HEK293 (cell line): ENCODE measurements around the gene MALRD1.

ENCODE experiments used
- KLF8 ChIP-seq: fragments of 450-650 bp; formaldehyde crosslinking; IDR thresholded peaks from 2 replicates; pipeline ENCODE4 v1.5.1; 2016; ENCODE audit warnings: missing biosample characterization, missing genetic modification characterization
- TCF7L2 ChIP-seq: IDR thresholded peaks from 2 replicates; pipeline ENCODE4 v1.6.1; 2011; ENCODE audit warnings: low read depth, mild to moderate bottlenecking, inconsistent platforms, low read length, moderate library complexity, borderline replicate concordance
- ZEB2 ChIP-seq: fragments of 450-650 bp; formaldehyde crosslinking; IDR thresholded peaks from 2 replicates; pipeline ENCODE4 v1.5.1; 2016; ENCODE audit warnings: missing biosample characterization, missing genetic modification characterization
- ZNF707 ChIP-seq: fragments of 450-650 bp; formaldehyde crosslinking; IDR thresholded peaks from 2 replicates; pipeline ENCODE4 v1.5.1; 2016; ENCODE audit warnings: missing biosample characterization, missing genetic modification characterization
- ZNF747 ChIP-seq: fragments of 450-650 bp; formaldehyde crosslinking; IDR thresholded peaks from 2 replicates; pipeline ENCODE4 v1.5.1; 2016; ENCODE audit warnings: missing biosample characterization, missing genetic modification characterization
- ZSCAN16 ChIP-seq: fragments of 450-650 bp; formaldehyde crosslinking; IDR thresholded peaks from 2 replicates; pipeline ENCODE4 v1.5.1; 2016; ENCODE audit warnings: missing biosample characterization, missing genetic modification characterization
- TF ChIP-seq, protein P1 (sequence below): fragments of 450-650 bp; formaldehyde crosslinking; IDR thresholded peaks from 2 replicates; pipeline ENCODE4 v1.5.1; 2016; ENCODE audit warnings: missing biosample characterization, missing genetic modification characterization
- TF ChIP-seq, protein P2 (sequence below): fragments of 450-650 bp; formaldehyde crosslinking; IDR thresholded peaks from 2 replicates; pipeline ENCODE4 v1.5.1; 2016; ENCODE audit warnings: missing biosample characterization, missing genetic modification characterization
- TF ChIP-seq, protein P3 (sequence below): fragments of 450-650 bp; formaldehyde crosslinking; IDR thresholded peaks from 2 replicates; pipeline ENCODE4 v1.5.1; 2017; ENCODE audit warnings: missing biosample characterization, missing genetic modification characterization
- TF ChIP-seq, protein P4 (sequence below): fragments of 450-650 bp; formaldehyde crosslinking; IDR thresholded peaks from 2 replicates; pipeline ENCODE4 v1.5.1; 2017; ENCODE audit warnings: missing biosample characterization, missing genetic modification characterization
- TF ChIP-seq, protein P5 (sequence below): fragments of 450-650 bp; formaldehyde crosslinking; optimal IDR thresholded peaks from 2 replicates; pipeline ENCODE3; 2016; ENCODE audit warnings: missing biosample characterization, mild to moderate bottlenecking, missing genetic modification characterization

DNA sequence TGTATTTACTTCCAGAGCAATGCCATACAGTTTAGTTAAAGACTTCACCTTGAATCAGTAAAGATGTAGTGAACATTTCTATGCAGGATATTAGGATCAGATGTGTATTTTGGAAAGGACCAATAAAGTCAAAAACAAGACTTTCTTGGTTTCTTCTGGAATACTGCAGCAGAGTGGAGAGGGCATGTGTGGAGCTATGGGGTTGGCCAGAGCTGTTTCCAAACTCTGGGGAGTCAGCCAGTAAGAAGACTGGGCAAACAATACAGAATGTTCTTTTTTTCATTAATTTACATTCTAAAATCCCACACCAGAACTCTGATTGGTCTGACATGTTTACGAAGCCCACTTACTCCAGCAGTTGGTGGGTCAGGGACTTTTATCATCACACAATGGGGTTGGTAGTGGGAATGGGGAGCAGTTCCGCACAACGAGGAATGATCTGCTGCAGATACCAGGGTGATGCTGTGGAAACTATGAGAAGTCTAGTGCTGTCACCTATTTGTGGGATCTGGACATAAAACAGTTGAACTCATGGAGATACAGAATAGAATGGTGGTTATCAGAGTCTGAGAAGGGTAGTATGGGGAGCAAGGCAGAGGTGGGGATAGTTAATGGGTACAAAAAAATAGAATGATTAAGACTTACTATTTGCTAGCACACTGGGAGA lies 267.7 kb downstream of the MALRD1 start:
- TF ChIP-seq, protein P1, sequence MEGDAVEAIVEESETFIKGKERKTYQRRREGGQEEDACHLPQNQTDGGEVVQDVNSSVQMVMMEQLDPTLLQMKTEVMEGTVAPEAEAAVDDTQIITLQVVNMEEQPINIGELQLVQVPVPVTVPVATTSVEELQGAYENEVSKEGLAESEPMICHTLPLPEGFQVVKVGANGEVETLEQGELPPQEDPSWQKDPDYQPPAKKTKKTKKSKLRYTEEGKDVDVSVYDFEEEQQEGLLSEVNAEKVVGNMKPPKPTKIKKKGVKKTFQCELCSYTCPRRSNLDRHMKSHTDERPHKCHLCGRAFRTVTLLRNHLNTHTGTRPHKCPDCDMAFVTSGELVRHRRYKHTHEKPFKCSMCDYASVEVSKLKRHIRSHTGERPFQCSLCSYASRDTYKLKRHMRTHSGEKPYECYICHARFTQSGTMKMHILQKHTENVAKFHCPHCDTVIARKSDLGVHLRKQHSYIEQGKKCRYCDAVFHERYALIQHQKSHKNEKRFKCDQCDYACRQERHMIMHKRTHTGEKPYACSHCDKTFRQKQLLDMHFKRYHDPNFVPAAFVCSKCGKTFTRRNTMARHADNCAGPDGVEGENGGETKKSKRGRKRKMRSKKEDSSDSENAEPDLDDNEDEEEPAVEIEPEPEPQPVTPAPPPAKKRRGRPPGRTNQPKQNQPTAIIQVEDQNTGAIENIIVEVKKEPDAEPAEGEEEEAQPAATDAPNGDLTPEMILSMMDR (tag by site-specific recombination): no peak
- TF ChIP-seq ZEB2 (tag by site-specific recombination) (no peak), TCF7L2 (no peak), ZSCAN16 (tag by site-specific recombination) (no peak), KLF8 (tag by site-specific recombination) (no peak), ZNF747 (tag by site-specific recombination) (no peak), ZNF707 (tag by site-specific recombination) (no peak)
- TF ChIP-seq, protein P2, sequence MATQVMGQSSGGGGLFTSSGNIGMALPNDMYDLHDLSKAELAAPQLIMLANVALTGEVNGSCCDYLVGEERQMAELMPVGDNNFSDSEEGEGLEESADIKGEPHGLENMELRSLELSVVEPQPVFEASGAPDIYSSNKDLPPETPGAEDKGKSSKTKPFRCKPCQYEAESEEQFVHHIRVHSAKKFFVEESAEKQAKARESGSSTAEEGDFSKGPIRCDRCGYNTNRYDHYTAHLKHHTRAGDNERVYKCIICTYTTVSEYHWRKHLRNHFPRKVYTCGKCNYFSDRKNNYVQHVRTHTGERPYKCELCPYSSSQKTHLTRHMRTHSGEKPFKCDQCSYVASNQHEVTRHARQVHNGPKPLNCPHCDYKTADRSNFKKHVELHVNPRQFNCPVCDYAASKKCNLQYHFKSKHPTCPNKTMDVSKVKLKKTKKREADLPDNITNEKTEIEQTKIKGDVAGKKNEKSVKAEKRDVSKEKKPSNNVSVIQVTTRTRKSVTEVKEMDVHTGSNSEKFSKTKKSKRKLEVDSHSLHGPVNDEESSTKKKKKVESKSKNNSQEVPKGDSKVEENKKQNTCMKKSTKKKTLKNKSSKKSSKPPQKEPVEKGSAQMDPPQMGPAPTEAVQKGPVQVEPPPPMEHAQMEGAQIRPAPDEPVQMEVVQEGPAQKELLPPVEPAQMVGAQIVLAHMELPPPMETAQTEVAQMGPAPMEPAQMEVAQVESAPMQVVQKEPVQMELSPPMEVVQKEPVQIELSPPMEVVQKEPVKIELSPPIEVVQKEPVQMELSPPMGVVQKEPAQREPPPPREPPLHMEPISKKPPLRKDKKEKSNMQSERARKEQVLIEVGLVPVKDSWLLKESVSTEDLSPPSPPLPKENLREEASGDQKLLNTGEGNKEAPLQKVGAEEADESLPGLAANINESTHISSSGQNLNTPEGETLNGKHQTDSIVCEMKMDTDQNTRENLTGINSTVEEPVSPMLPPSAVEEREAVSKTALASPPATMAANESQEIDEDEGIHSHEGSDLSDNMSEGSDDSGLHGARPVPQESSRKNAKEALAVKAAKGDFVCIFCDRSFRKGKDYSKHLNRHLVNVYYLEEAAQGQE (tag by site-specific recombination): no peak
- TF ChIP-seq, protein P3, sequence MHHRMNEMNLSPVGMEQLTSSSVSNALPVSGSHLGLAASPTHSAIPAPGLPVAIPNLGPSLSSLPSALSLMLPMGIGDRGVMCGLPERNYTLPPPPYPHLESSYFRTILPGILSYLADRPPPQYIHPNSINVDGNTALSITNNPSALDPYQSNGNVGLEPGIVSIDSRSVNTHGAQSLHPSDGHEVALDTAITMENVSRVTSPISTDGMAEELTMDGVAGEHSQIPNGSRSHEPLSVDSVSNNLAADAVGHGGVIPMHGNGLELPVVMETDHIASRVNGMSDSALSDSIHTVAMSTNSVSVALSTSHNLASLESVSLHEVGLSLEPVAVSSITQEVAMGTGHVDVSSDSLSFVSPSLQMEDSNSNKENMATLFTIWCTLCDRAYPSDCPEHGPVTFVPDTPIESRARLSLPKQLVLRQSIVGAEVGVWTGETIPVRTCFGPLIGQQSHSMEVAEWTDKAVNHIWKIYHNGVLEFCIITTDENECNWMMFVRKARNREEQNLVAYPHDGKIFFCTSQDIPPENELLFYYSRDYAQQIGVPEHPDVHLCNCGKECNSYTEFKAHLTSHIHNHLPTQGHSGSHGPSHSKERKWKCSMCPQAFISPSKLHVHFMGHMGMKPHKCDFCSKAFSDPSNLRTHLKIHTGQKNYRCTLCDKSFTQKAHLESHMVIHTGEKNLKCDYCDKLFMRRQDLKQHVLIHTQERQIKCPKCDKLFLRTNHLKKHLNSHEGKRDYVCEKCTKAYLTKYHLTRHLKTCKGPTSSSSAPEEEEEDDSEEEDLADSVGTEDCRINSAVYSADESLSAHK: no peak
- TF ChIP-seq, protein P4, sequence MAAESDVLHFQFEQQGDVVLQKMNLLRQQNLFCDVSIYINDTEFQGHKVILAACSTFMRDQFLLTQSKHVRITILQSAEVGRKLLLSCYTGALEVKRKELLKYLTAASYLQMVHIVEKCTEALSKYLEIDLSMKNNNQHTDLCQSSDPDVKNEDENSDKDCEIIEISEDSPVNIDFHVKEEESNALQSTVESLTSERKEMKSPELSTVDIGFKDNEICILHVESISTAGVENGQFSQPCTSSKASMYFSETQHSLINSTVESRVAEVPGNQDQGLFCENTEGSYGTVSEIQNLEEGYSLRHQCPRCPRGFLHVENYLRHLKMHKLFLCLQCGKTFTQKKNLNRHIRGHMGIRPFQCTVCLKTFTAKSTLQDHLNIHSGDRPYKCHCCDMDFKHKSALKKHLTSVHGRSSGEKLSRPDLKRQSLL (tag by site-specific recombination): no peak
- TF ChIP-seq, protein P5, sequence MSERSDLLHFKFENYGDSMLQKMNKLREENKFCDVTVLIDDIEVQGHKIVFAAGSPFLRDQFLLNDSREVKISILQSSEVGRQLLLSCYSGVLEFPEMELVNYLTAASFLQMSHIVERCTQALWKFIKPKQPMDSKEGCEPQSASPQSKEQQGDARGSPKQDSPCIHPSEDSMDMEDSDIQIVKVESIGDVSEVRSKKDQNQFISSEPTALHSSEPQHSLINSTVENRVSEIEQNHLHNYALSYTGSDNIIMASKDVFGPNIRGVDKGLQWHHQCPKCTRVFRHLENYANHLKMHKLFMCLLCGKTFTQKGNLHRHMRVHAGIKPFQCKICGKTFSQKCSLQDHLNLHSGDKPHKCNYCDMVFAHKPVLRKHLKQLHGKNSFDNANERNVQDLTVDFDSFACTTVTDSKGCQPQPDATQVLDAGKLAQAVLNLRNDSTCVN (tag by site-specific recombination): no peak
